HG02973 (cell line): Measurements from ENCODE around the gene FAM3A.
"Not testable (repeated sequence)": the region's sequence is repeated elsewhere in the genome, so short reads cannot be mapped to it uniquely, and the experiment has no call there.

ENCODE experiments used
- ATAC-seq: cut with Tn5 transposase; IDR thresholded peaks from one replicate; pipeline ENCODE4 v1.9.1; 2021; ENCODE audit warnings: moderate library complexity; ENCODE audit not compliant: unreplicated experiment

FAM3A gene

GRCh38 chrX:154505734-154506133 lies 10.3 kb downstream of the FAM3A start:
- no peak for ATAC-seq

GRCh38 chrX:154502989-154503388 lies 13.0 kb downstream of the FAM3A start:
- no peak for ATAC-seq

- no peak for ATAC-seq
Measured at GRCh38 chrX:154502098-154502497, 13.9 kb downstream of the FAM3A start.

- not testable (repeated sequence) for ATAC-seq
Measured at GRCh38 chrX:154501423-154501822, 14.6 kb downstream of the FAM3A start.

- not testable (repeated sequence) for ATAC-seq
Measured at GRCh38 chrX:154496591-154497137, 19.4 kb downstream of the FAM3A start.

- no peak for ATAC-seq
Measured at GRCh38 chrX:154495472-154495922, 20.5 kb downstream of the FAM3A start.

GRCh38 chrX:154494715-154495114 lies 21.3 kb downstream of the FAM3A start:
- ATAC-seq, result no peak

- peak; percentile 75 for ATAC-seq
Measured at GRCh38 chrX:154490414-154491083, 25.5 kb downstream of the FAM3A start, which contains the start of gene SLC10A3. Gene SLC10A3, minus strand, starts transcription at chrX:154490629. Its CDS starts 1,689 bp downstream, at chrX:154488940.

- ATAC-seq, result peak; percentile 23
Measured at GRCh38 chrX:154490021-154490413, 26.0 kb downstream of the FAM3A start.

GRCh38 chrX:154489182-154489581 lies 26.9 kb downstream of the FAM3A start:
- ATAC-seq, result no peak

- ATAC-seq, result no peak
Measured at GRCh38 chrX:154488336-154489075, 27.5 kb downstream of the FAM3A start.

GRCh38 chrX:154487518-154488290 lies 28.3 kb downstream of the FAM3A start:
- ATAC-seq, result no peak

GRCh38 chrX:154486396-154487207 lies 29.4 kb downstream of the FAM3A start, which contains the start of gene UBL4A:
Gene UBL4A, minus strand, starts transcription at chrX:154486615. Its CDS starts 31 bp downstream, at chrX:154486584.
- no peak for ATAC-seq

GRCh38 chrX:154486052-154486395 lies 30.0 kb downstream of the FAM3A start:
- no peak for ATAC-seq

- no peak for ATAC-seq
Measured at GRCh38 chrX:154485150-154486051, 30.6 kb downstream of the FAM3A start.

- no peak for ATAC-seq
Measured at GRCh38 chrX:154484255-154485149, 31.5 kb downstream of the FAM3A start.

- no peak for ATAC-seq
Measured at GRCh38 chrX:154483325-154483724, 32.7 kb downstream of the FAM3A start.

- ATAC-seq, result no peak
Measured at GRCh38 chrX:154482786-154483185, 33.2 kb downstream of the FAM3A start.
